ENCODE measurements around the gene CLPTM1.
"Not testable (repeated sequence)": the region's sequence is repeated elsewhere in the genome, so short reads cannot be mapped to it uniquely, and the experiment has no call there.

The CLPTM1 gene

DNA sequence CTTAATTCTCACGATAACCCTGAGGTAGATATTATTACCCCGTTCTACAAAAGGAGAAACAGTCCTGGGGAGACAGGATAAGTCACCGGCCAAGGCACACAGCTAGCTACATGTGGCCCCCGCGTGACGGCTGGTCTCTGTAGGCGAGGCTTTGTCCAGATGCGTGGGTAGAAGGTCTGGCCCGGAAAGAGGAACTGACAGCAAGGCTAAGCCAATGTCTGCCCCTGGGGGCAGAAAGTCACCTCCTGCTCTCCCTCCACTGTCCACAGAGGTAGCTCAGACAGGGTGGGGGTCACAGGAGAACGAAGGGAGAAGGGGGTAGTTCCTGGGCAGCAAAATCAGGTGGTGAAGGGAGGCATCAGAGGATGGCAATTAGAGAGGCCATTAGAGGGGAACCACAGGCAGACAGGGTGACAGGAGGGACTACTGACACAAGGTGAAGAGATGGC is 11.4 kb upstream of the CLPTM1 start:
- DNase-seq (ENCODE audit: low read depth in 3 of 3) = no peak

DNA sequence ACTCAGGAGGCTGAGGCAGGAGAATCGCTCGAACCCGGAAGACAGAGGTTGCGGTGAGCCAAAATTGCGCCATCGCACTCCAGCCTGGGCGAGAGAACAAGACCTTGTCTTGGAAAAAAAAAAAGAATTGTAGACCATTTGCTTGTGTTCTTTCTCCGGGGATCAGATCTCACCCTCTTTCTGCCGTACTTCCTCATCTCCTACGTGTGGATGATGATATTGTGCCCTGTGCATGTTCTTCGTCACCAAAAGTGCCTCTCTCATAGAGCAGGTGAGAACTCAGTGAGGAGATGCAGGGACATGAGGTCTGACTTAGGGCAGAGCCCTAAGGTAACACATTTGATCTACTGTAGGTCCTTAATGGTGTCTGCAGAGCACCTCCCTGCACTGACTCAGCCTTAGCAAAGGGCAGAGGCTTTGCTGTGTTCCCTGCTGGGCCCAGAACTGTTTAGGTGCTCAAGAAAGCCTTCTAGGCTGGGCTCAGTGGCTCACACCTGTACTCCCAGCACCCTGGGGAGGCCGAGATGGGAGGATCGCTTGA is 8.1 kb upstream of the CLPTM1 start:
- DNase-seq (ENCODE audit: low read depth in 3 of 3) = no peak

DNA sequence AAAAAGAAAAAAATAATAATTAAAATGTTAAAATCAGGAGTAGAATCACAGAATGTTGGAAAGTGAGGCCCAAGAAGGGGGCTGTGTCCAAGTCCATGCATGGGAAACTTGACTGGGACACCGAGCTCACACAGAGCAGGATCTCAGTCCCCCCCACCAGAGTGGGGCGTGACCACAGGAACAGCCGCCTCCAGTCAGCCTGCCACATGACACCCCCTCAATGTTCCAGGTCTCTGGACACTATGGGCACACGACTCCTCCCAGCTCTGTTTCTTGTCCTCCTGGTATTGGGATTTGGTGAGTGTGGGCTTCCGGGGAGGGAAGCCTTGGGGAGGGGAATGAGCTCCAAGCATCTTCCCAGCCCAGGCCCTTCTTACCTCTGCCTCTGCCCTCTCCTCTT is 6.9 kb upstream of the CLPTM1 start:
- no peak for DNase-seq (ENCODE audit: low read depth in 3 of 3)

DNA sequence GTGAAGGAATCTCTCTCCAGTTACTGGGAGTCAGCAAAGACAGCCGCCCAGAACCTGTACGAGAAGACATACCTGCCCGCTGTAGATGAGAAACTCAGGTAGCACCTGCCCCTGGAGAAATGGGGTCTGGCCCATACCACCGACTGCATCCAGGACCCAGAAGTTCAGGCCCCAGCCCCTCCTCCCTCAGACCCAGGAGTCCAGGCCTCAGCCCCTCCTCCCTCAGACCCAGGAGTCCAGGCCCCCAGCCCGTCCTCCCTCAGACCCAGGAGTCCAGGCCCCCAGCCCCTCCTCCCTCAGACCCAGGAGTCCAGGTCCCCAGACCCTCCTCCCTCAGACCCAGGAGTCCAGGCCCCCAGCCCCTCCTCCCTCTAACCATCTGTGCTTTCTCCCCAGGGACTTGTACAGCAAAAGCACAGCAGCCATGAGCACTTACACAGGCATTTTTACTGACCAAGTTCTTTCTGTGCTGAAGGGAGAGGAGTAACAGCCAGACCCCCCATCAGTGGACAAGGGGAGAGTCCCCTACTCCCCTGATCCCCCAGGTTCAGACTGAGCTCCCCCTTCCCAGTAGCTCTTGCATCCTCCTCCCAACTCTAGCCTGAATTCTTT is 6.3 kb upstream of the CLPTM1 start:
- no peak for DNase-seq (ENCODE audit: low read depth in 3 of 3)

DNA sequence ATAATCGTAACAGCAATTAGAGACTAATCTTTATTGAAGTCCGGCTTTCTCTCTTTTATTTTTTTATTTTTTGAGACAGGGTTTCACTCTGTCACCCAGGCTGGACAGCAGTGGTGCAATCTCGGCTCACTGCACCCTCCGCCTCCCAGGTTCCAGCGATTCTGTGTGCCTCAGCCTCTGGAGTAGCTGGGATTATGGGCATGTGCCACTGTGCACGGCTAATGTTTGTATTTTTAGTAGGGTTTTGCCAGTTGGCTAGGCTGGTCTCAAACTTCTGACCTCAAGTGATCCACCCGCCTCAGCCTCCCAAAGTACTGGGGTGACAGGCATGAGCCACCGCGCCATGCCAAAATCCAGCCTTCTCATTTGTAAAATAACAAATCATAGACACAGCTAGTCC is 5.6 kb upstream of the CLPTM1 start:
- DNase-seq (ENCODE audit: low read depth in 3 of 3) = no peak

DNA sequence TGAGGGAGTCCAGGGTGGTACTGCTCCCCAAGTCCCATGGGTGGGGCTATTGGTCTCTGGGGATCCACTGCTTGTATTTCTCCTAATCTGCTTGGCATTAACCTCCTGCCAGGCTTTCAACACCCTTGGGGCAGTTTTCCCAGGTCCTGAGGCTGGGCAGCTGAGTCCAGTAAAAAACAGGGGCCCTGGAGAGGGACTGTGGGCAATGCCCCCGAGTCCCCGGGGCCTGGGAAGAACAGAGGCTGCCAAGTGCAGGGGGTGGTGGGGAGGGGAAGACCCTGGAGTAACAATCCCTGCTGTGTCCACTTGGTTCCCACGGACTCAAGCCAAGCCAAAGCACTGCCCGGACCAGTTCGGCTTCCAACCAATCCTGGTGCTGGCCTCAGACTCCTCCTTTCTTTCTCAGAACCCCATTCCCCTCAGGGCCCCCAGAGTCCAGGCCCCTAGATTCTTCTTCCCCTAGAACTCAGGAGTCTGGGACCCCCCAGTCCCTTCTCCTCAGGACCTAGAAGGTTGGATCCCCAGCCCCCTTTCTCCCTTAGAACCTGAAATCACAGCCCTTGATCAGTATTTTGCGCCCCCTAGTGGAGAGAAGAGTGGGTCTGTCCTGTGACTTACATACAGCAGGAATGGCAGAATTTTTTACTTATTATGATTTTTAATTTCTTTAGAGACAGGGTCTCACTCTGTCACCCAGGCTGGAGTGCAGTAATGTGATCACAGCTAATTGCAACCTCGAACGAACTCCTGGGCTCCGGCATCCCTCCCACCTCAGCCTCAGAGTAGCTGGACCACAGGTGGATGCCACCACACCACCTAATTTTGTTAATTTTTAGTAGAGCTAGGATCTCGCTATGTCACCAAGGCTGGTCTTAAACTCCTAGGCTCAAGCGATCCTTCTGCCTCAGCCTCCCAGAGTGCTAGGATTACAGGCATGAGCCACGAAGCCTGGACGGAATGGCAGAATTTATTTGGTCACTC is 3.7 kb upstream of the CLPTM1 start:
- DNase-seq (ENCODE audit: low read depth in 3 of 3) = peak in 1 of 3 experiments; percentile 49

DNA sequence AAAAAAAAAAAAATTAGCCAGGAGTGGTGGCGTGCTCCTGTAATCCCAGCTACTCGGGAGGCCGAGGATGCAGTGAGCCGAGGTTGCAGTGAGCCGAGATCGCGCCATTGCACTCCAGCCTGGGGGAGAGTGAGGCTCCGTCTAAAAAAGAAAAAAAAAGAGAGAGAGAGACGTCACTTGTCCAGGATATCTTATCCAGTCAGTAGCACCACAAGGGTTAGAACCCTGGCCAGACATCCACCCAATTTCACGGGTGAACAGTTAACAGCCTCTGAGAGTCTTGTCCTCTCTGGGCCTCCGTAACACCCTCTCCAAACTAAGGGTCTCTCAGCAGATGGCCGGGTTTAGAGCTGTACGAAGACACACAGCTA is 917 bp upstream of the CLPTM1 start:
- DNase-seq (ENCODE audit: low read depth in 3 of 3) = no peak

DNA sequence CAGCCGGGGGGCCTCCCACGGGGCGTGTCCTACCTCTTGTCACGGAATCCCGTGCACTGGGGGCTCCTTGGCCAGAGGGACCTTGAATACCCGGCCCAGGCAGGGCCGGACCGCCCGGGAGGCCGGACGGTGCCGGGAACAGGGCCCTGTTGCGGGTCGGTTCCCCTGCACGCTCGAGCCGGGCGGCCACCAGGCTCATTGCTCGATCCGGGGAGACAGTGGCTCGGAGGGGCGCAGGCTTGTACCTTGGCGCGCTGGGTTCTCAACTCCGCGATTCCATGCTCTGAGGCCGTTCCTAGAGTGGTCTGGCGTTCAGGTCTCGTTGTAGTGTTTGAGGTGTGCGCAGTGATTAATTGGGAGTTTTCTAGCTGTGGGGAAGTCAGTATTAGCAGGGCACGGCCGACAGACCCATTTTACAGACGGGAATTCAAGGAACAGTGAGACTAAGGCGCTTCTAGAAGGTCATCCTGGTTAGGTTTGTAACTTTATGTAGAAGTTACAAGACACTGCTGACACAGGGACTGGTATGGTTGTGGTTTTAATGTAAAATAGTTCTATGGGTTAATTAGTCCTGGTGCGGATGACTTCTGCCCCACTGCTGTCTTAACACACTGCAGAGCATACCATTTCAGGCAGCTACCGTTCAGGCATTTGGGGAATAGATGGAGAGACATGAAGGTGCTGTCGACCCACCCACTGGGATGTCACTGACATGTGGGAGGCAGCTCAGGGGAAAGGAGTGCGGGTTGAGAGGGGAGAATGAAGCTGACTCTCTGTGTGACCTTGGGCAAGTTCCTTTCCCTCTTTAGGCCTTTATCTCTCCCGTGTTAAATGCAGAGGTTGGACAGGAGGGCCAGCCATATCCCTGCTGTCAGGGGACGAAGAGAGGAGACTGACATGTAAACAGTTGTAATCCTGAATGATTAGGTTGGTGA is 592 bp downstream of the CLPTM1 start:
- no peak for DNase-seq (ENCODE audit: low read depth in 3 of 3)

DNA sequence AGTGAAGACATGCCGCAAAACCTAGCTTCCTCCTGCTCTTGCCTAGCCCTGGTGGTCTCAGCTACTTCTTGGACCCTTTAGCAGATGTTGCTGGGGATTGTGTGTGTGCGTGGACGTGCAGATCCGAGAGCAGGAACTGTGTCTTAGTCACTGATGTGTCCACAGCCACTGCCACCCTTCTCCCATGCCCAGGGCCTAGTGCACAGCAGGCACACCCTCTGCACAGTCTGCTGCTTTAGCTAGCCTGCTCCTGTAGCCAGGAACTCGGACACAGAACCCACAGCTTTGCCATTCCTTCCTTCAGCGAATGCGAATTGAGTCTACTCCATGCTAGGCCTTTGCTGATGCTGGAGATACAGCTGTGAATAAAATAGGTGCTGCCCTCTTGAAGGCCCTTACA is 2.3 kb downstream of the CLPTM1 start:
- no peak for DNase-seq (ENCODE audit: low read depth in 3 of 3)

DNA sequence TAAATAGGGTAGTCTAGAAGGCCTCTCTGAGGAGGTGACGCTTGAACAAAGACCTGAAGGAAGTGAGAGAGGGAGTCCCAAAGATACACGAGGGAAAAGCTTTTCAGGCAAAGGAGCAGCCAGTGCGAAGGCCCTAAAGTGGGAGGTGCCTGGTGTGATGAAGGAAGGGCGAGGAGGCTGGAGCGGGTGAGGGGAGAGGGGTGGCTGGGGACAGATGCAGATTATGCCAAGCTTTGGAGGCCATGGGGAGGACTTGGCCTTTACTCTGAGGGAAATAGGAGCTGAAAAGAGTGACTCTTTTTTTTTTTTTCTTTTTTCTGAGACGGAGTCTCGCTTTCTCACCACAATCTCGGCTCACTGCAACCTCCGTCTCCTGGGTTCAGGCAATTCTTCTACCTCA is 2.9 kb downstream of the CLPTM1 start:
- DNase-seq (ENCODE audit: low read depth in 3 of 3) = no peak

DNA sequence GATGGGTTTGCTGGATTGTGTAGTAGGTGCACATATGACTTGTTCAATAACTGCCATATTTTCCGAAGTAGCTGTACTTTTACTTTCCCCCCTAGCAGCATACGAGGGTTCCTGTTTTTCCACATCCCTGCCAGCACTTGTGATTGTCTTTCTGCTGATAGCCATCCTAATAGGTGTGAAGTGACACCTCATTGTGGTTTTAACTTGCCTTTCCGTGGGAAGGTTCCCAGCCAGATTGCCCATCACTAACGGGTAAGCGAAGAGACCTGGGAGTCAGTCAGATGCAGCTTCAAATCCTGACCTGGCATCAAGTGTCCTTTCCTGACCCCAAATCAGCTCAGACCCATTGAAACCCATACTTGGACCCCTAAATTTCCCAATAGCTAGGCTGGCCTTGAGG is 4.5 kb downstream of the CLPTM1 start:
- DNase-seq (ENCODE audit: low read depth in 3 of 3) = no peak

DNA sequence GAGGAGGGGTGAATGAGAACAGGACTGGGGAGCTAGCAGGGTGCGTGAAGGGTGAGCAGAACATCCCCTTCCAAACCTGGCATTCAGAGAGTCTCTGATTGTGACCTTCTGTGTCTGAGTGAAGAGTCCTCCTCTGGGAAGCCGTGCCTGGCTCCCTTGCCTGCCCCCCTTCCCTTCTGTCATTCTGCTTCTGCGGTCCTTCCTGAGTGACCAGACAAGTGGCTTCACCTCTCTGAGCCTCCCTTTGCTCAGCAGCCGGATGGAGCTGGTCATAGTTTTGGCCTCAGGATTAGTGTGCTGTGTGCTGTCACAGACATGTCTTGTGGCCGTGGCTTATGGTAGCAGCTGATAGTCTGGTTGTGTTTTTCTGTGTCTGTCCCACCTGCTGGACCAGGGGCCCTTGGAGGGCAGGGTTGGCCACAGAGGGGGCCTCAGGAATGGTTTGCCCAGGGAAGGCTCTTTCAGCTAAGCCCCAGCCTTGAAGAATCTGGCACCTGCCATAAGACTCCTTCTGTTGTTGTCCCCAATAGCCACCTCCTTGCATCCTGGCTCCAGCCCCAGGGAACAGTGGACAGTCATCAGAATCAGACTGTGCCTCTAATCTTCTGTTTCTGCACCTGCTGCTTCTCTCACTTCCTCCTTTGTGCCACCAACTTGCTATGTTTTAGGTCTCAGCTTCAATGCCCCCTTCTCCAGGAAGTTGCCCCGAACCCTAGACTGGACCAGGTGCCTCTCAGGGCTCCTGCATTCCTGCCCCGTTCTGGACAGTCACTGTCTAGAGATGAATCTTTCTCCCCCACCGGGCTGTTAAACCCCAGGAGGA is 5.9 kb downstream of the CLPTM1 start:
- no peak for DNase-seq (ENCODE audit: low read depth in 3 of 3)

DNA sequence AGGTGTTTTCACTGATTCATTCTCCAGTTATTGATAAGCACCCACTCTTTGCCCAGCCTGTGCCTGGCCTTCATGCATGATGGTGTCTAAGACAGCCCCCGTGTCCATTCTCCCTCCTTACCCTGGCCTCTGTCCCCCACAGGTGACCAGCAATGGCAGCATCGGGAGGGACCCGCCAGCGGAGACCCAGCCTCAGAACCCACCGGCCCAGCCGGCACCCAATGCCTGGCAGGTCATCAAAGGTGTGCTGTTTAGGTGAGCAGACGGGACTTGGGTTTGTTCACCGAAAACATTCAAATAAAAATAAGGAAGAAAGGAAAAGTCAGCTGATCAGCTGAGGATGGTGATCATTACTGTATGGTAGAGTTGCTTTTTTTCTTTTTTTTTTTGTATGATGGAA is 6.6 kb downstream of the CLPTM1 start:
- DNase-seq (ENCODE audit: low read depth in 3 of 3) = no peak

DNA sequence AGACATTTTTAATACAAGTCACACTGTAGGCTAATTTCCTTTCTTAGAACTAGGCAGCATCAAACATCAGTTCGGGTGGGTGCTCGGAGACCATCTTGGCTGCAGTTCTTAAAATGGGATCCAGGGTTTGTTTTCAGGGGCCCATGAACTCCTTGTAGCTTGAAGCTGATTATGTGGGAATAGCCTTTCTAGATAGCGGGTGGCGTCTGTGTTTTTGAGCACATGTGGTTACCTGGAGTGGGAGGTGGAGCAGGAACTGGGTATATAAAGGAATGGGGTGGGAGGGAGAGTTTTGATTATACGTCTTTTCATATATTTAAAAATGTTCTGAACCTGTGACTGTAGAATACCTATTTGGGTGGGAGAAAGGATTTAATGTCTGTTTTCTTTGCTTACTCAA is 12.9 kb downstream of the CLPTM1 start:
- DNase-seq (ENCODE audit: low read depth in 3 of 3) = no peak

DNA sequence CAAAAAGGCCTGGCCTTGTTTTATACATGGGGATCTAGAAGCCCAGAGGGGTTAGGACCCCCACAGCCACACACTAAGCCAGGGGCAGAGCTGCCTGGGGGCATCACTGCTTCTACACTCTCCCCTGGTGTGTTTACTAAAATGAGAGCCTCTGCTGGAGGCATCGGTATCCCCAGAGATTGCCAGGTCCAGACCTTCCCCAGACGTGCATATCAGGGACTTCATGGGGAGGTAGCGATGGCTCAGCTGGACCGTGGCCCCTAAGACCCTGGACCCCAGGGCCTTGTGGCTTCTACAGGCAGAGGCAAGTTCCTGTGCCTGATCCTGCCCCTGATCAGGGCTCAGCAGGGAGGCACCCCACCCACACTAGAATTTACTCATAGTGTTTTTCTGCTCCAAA is 13.5 kb downstream of the CLPTM1 start:
- DNase-seq (ENCODE audit: low read depth in 3 of 3) = no peak

DNA sequence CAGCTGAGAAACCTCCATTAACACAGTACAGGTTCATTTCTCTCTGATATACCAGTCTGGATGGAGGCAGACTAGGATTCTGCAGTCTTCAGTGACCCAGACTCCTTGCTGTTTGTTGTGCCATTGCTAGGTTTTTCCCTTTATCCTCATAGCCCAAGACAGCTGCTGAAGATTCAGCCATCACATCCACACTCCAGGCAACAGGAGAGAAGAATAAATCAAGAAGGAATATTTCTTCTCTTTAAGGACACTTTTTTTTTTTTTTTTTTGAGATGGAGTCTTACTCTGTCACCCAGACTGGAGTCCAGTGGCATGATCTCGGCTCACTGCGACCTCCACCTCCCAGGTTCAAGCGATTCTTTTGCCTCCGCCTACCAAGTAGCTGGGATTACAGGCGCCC is 14.3 kb downstream of the CLPTM1 start:
- no peak for DNase-seq (ENCODE audit: low read depth in 3 of 3)

DNA sequence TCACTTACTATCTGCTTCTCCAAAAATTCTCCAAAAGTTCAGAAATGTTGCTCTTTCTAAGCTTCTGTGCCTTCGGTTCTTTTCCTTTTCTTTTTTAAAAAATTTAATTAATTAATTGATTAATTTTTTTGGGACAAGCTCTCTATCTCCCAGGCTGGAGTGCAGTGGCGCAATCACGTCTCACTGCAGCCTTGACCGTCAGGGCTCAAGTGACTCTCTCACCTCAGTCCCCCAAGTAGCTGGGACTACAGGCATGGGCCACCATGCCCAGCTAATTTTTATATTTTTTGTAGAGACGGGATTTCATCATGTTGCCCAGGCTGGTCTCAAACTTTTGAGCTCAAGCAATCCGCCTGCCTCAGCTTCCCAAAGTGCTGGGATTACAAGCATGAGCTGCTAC is 16.3 kb downstream of the CLPTM1 start:
- not testable (repeated sequence) for DNase-seq (ENCODE audit: low read depth in 3 of 3)

DNA sequence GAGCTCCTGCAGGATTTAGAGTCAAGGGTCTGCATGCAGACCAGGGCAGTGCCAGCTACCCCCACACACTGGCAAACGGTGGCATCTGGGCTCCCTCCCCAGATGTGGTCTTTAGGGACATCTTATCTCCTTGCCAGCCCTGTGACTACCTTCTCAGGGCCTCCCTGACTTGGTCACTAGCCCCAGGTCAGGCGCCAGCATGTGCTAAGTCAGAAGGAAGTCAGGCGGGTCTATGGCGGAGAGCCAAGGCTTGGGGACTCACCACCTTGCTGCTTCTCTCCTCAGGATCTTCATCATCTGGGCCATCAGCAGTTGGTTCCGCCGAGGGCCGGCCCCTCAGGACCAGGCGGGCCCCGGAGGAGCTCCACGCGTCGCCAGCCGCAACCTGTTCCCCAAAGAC is 17.6 kb downstream of the CLPTM1 start:
- no peak for DNase-seq (ENCODE audit: low read depth in 3 of 3)

DNA sequence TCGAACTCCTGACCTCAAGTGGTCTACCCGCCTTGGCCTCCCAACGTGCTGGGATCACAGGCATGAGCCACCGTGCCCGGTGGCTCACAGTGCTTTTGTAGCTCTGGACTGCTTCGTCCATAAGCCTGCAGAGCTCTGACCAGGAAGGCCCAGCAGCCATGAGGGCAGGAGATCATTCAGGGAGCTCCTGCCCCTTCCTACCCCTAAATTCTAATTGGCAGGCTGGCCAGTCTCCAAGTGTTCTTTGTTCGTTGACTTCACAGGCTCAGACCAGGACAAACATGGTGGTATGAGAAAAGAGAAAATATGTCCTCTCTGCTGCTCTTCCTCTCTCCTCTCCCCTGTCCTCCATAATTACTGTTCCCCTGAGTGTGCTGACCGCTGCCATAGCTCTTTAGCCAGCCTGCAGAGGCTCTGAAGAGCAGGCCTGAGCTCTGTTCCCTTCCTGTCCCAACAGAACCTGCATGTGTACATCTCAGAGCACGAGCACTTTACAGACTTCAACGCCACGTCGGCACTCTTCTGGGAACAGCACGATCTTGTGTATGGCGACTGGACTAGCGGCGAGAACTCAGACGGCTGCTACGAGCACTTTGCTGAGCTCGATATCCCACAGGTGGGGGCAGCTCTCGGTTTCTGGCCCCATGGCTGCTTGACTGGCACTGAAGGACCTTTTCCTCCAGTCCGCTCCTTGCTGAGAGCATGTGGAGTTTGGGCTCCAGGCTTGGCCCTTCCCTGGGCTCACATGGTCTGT is 19.0 kb downstream of the CLPTM1 start:
- DNase-seq (ENCODE audit: low read depth in 3 of 3) = no peak

DNA sequence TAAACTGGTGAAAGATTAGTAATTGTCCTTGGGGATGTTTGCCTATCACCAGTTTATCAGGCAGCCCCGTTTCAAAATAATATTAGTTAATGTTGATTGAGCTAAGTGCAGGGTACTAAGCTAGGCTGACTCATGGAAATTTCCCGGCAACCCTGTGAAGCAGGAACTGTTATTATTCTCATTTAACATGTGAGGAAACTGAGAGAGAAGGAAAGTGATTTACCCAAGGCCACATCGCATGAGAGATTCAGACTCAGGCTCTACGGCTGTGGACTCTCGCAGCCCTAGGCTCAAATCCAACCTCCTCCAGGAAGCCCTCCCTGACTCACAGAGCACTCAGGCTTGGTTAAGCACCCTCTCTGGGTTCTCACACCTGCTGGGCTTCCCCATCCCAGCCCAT is 19.7 kb downstream of the CLPTM1 start:
- DNase-seq (ENCODE audit: low read depth in 3 of 3) = no peak

All from stimulated activated CD4-positive, alpha-beta T cell treated with anti-CD3 and anti-CD28 coated beads, TNF-alpha, amount 100 ng/mL, for 4 hours (primary cell).